Lung (tissue), 12 donors: ENCODE results near the gene NYNRIN. TPM values are rescaled to one million over a fixed set of nuclear protein-coding genes. Genes with fewer than 3 reads are reported as not detected.

Experiments used
- ATAC-seq: fragments of 200-7000 bp; cut with Tn5 transposase; one replicate; pipeline ENCODE4 v1.9.1; 2020; ENCODE audit warnings: moderate number of reproducible peaks; ENCODE audit not compliant: insufficient read depth, low FRiP score
- DNase-seq, 3 donors: peaks; one replicate each; pipeline ENCODE4 v3.0.0-alpha.2; 2013 to 2017
- H3K27ac ChIP-seq, 2 donors: one replicate each; pipeline ENCODE4 v1.5.1; 2013; ENCODE audit warnings: mild to moderate bottlenecking in 2 of 2, moderate library complexity in 2 of 2, control low read depth in 1 of 2, inconsistent platforms in 1 of 2, low read depth in 1 of 2, low read length in 1 of 2
- H3K27me3 ChIP-seq, 3 donors: one replicate each; pipeline ENCODE4 v1.5.1; 2013; ENCODE audit warnings: low read length in 2 of 3; ENCODE audit not compliant: control insufficient read depth in 3 of 3, insufficient read depth in 3 of 3
- H3K36me3 ChIP-seq, 4 donors: one replicate each; pipeline ENCODE4 v1.5.1; 2013; ENCODE audit warnings: low read length in 4 of 4, mild to moderate bottlenecking in 1 of 4, moderate library complexity in 1 of 4; ENCODE audit not compliant: control insufficient read depth in 4 of 4, insufficient read depth in 4 of 4
- H3K4me1 ChIP-seq, 5 donors: one replicate each; pipeline ENCODE4 v1.5.1; 2013; ENCODE audit warnings: low read length in 5 of 5, mild to moderate bottlenecking in 2 of 5, moderate library complexity in 1 of 5; ENCODE audit not compliant: control insufficient read depth in 5 of 5, insufficient read depth in 5 of 5
- H3K4me3 ChIP-seq: one replicate; pipeline ENCODE4 v1.5.1; 2013; ENCODE audit warnings: mild to moderate bottlenecking, control low read depth, moderate library complexity
- H3K9ac ChIP-seq, 2 donors: one replicate each; pipeline ENCODE4 v1.5.1; 2013; ENCODE audit warnings: low read length in 2 of 2, control low read depth in 1 of 2; ENCODE audit not compliant: insufficient read depth in 1 of 2
- H3K9me3 ChIP-seq, 4 donors: one replicate each; pipeline ENCODE4 v1.5.1; 2013; ENCODE audit warnings: low read length in 3 of 4, mild to moderate bottlenecking in 1 of 4, moderate library complexity in 1 of 4; ENCODE audit not compliant: control insufficient read depth in 4 of 4, insufficient read depth in 3 of 4
- CTCF ChIP-seq: IDR thresholded peaks from 2 replicates; pipeline ENCODE4 v1.5.1; 2012; ENCODE audit warnings: mild to moderate bottlenecking; ENCODE audit errors: control extremely low read depth, extremely low read depth
- WGBS, 2 donors: extraction: QIAGEN DNeasy Blood & Tissue Kit; methylation state at CpG; one replicate each; pipeline ENCODE4 v1.1.7; 2013; 5-methylcytosine and 5-hydroxymethylcytosine counted together
- polyA plus RNA-seq, 2 donors: library from polyadenylated mRNA; stranded (reverse); fragments of 200-250 nt; gene quantifications; one replicate each; pipeline ENCODE4 v1.2.1, GENCODE V29; 2013
- total RNA-seq, 2 donors: library from RNA; depleted of rRNA in 1 of 2; stranded (reverse); fragments of >200 nt in 1 of 2; gene quantifications; one replicate each; pipeline ENCODE4 v1.2.1, GENCODE V29; 2014 to 2021
- donor health status: control.
- donor health status: control.
- donor health status: Bipolar disorder and iron deficiency.
- donor health status: healthy.
- donor health status: DM: yes; HTN: yes; CAD: no.

The NYNRIN gene
- total and polyA plus RNA-seq, 4 donors = 2.9 to 49.8 (median 10.2) TPM

- no peak for TF ChIP-seq CTCF
- no peak for DNase-seq
- H3K9ac ChIP-seq = no peak overlapping the region
- no peak overlapping the region for H3K4me3 ChIP-seq
- WGBS, 2 donors = 61 to 89% methylated on average over 3 to 5 of the region's 5 CpGs
- H3K9me3 ChIP-seq = no peaks in the 10 kb centered on the region
- H3K27ac ChIP-seq = no peak overlapping the region
- no peaks in the 10 kb centered on the region for H3K27me3 ChIP-seq
- peaks cover 0 to 1% (median 0%) of the 10 kb centered on the region in 5 donors for H3K4me1 ChIP-seq
- H3K36me3 ChIP-seq = no peaks in the 10 kb centered on the region
- no peak for ATAC-seq
Observed at GRCh38 chr14:24463017-24463883, 64.4 kb downstream of the NYNRIN start.

- ATAC-seq (no peak), DNase-seq (no peak)
- Histone ChIP-seq H3K27ac (no peak overlapping the region), H3K9me3 (no peaks in the 10 kb centered on the region), H3K27me3 (no peaks in the 10 kb centered on the region), H3K4me3 (no peak overlapping the region), H3K9ac (no peak overlapping the region), H3K36me3 (no peaks in the 10 kb centered on the region), H3K4me1 (peaks cover 0 to 1% (median 0%) of the 10 kb centered on the region in 5 donors)
- WGBS, 2 donors = 69 to 95% methylated on average over 4 of the region's 4 CpGs
- no peak for TF ChIP-seq CTCF
Observed at GRCh38 chr14:24463884-24464785, 65.3 kb downstream of the NYNRIN start.

GRCh38 chr14:24465368-24465767, 66.6 kb downstream of the NYNRIN start:
- Histone ChIP-seq H3K27me3 (no peaks in the 10 kb centered on the region), H3K9ac (no peak overlapping the region), H3K9me3 (no peaks in the 10 kb centered on the region), H3K27ac (no peak overlapping the region), H3K4me1 (peaks cover 0 to 1% (median 0%) of the 10 kb centered on the region in 5 donors), H3K36me3 (no peaks in the 10 kb centered on the region), H3K4me3 (no peak overlapping the region)
- WGBS, 2 donors = 96 to 100% methylated on average over 3 of the region's 3 CpGs
- TF ChIP-seq CTCF = no peak
- DNase-seq (no peak), ATAC-seq (no peak)
